ENCODE measurements around the gene COL18A1.

Gene COL18A1

DNA sequence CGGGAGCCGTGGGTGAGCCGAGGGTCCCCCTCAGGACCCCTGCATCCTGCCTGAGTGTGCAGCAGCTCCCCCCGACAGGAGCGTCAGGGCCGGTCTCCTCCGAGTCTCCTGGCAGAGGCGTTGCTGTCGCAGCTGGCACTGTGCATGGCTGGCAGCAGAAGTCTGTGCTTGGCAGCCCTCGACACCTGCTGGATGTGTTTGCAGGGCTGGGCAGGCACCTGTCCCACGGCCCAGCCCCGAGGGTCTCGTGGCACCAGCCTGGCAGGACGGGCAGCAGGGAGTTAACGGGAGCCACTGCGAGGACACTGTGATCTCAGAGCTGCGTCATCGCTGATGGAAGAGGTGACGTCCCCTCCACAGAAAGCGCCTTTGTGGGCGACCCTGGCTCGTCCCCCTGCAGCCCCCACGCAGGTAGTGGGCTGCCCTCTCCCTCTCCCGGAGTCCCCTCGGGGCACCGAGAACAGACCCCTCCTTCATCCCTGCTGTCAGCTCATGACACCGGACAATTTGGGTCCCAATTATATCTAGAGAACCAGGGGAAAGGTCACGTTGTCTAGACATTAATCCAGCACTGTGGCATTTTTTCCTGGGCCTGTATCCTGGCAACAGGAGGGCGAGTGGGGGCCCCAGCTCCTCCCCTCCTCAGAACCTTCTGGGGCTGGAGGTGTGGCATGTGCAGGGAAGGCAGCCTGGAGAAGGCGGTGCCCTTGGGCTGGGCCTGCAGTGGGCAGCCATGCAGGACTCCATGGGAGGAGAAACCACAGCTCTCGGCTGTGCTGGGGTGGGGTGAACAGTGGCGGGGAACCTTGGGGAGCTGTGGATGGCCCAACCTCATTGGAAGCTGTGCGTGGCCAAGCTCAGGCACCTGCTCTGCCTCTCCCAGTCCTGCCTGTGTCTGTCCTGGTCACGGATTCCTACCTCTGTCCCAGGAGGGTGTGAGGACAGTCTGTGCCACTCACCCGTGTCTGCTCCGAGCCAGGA is 15.4 kb downstream of the COL18A1 start:
- H3K27ac Mint-ChIP-seq = no peak overlapping the region
- H3K27me3 Mint-ChIP-seq = no peaks in the 10 kb centered on the region
- H3K36me3 Mint-ChIP-seq = no peaks in the 10 kb centered on the region
- H3K4me1 Mint-ChIP-seq = no peaks in the 10 kb centered on the region
- no peak overlapping the region for H3K4me3 Mint-ChIP-seq
- no peaks in the 10 kb centered on the region for H3K9me3 Mint-ChIP-seq

DNA sequence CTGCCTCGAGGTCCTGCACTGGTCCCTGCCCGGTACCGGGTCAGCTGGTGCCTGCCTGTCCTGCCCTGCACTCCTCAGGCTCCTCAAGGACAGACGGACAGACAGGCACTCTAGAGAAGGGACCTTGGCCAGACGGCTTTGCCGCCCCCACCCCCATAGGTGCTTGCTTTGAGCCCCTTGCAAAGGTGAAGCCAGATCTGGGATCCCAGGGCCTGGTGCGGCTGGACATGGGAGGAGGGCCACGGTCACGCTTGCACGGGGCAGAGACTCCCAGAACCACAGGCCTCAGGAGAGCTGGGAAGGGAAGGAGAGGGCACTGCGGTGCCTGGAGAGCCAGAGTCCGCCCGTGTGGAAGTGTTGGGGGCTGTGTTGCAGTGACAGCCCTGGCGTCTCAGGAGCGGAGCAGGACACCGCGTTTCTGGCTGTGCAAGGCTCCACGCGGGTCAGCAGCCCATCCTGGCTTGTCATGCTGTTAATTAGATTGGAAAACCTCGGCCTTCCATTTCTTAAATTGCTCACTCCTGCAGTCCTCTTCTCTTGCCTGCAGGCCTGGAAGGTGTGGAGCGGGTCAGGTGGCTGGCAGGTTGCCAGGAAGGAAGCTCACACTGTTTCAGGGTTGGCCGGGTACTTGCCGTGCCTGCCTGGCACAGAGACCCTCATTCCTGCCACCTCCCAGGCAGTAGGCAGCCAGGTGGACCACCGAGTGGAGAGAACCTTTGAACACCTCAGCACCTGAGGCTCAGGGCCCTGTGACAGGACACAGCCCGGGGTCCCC is 16.3 kb downstream of the COL18A1 start:
- Mint-ChIP-seq H3K27ac (no peak overlapping the region), H3K9me3 (no peaks in the 10 kb centered on the region), H3K4me3 (no peak overlapping the region), H3K36me3 (no peaks in the 10 kb centered on the region), H3K4me1 (no peaks in the 10 kb centered on the region), H3K27me3 (no peaks in the 10 kb centered on the region)

GRCh38 chr21:45421846-45422775 is 17.1 kb downstream of the COL18A1 start:
- Mint-ChIP-seq H3K36me3 (no peaks in the 10 kb centered on the region), H3K9me3 (no peaks in the 10 kb centered on the region), H3K27ac (no peak overlapping the region), H3K4me3 (no peak overlapping the region), H3K4me1 (no peaks in the 10 kb centered on the region), H3K27me3 (no peaks in the 10 kb centered on the region)

DNA sequence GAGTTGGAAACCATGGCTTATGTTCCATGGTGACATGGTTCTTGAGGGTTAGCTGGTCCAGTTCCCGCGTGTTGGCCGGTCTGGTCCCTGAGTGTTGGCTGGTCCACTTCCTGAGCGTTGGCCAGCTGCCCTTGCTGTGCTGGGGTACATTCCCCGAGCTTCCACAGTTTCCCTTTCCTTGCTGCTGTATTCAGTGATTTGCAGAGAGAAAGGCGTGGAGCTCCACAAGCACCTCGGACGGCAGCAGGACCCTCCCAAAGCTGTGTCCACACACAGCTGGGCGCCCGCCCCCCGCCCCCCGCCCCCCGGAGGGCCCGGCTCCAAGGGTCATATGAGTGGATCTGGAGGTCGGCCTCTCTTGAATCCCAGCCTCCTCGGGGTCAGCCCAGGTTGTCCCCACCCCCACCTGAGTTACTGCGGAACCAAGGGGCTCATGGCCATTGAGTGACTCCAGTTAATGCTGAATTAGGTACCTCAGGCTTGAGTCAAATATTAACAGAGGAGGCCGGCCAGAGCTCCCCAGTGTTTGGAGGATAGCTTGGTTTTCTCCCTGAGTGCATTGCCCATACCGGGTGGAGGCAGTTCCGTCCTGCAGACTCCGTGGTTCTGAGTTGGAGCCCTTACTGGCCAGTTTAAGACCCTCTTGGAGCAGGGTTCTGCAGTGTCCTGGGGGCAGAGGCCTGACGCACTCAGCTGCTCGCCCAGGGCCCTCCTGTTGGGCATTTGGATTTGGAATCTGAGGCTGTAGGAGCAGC is 18.4 kb downstream of the COL18A1 start:
- H3K9me3 Mint-ChIP-seq = no peaks in the 10 kb centered on the region
- H3K27ac Mint-ChIP-seq = no peak overlapping the region
- H3K36me3 Mint-ChIP-seq = no peaks in the 10 kb centered on the region
- no peaks in the 10 kb centered on the region for H3K27me3 Mint-ChIP-seq
- no peak overlapping the region for H3K4me3 Mint-ChIP-seq
- no peaks in the 10 kb centered on the region for H3K4me1 Mint-ChIP-seq

- Mint-ChIP-seq H3K36me3 (no peaks in the 10 kb centered on the region), H3K27ac (no peak overlapping the region), H3K9me3 (no peaks in the 10 kb centered on the region), H3K27me3 (no peaks in the 10 kb centered on the region), H3K4me3 (no peak overlapping the region), H3K4me1 (no peaks in the 10 kb centered on the region)
Measured at GRCh38 chr21:45423968-45424853, 19.2 kb downstream of the COL18A1 start.

DNA sequence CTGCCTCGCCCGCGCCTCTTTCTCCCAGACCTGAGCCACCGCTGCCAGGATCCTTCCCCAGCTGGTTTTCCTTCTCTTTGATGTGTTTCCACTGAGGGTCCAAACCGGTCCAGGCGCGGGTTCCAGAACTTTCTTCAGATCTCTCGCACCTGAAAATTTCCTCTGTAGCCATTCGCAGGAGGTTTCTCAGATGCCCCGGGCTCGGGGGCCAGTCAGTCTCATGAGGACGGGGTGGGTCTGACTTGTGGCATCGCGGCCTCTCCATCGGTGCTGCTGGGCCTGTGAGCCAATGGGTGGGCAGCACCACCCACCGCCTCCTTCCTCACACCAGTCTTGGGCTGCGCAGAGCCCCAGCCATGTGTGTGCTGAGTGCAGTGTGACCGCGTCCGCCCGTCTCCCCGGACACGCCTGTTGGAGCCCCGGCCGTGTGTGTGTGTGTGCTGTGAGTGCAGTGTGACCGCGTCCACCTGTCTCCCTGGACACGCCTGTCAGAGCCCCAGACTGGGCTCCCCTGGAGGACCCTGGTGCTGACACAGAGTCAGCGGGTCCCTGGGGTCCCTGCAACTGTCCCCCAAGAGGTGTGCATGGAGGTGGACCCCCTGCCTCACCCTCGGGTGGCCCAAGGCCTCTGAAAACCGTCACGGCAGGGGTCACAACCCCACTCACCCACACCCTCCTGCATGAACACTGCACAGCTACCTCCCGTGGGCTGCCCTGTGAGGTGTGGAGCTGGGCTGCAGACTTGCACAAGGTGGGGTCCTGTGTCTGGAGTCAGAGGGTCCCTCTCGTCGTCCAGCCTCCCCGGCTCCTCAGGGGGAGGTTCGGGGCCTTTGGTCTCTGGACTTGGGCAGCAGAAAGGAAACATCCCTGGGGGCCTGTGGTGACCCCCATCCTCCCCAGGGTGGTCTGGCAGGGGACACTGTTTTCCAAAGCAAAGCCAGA is 20.2 kb downstream of the COL18A1 start:
- Mint-ChIP-seq H3K4me1 (no peaks in the 10 kb centered on the region), H3K27ac (no peak overlapping the region), H3K36me3 (no peaks in the 10 kb centered on the region), H3K9me3 (no peaks in the 10 kb centered on the region), H3K4me3 (no peak overlapping the region), H3K27me3 (no peaks in the 10 kb centered on the region)

DNA sequence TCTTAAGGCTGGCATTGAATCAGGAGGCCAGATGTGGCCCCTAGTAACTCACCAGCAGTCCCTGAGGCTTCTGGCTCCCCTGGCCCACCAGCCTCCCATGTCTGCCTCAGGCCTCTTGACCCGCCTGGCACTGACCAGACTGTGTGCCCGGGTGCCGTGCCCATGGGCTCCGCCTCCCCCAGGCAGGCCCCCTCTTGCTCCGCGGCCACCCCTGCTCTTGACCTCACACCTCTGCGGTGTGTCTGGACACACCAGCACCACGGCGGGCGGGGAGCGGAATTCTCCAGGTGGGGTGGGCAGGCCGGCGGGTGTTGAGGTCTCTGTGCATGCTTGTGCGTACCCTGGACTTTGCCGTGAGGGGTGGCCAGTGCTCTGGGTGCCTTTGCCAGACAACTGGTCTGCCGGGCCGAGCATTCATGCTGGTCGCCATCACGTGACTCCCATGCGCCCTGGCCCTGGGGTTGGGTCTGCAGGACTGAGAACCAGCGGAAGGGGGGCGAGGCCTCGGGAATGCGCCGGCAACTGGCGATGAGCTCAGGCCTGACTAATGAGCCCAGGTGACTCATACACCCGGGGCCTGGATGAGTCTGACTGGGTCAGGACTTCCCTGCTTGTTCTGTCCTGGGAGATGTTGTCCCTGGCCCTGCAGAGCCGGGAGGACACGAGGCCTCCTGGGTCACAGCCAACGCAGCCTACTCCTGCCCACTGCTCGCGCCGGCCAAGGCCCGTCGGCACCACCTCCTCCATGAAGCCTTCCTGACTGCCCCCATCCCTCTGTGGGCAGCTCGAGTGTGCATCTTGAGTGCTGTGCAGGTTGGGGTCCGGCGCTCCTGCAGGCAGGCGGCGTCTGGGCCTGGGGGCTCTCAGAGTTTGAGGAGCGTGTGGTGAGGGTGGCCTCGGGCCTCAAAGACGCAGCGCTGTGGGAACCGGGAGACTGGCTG is 22.6 kb downstream of the COL18A1 start:
- H3K27me3 Mint-ChIP-seq = no peaks in the 10 kb centered on the region
- H3K4me1 Mint-ChIP-seq = no peaks in the 10 kb centered on the region
- H3K4me3 Mint-ChIP-seq = no peak overlapping the region
- no peaks in the 10 kb centered on the region for H3K9me3 Mint-ChIP-seq
- no peaks in the 10 kb centered on the region for H3K36me3 Mint-ChIP-seq
- H3K27ac Mint-ChIP-seq = no peak overlapping the region

GRCh38 chr21:45428534-45428933 is 23.6 kb downstream of the COL18A1 start:
- H3K9me3 Mint-ChIP-seq = no peaks in the 10 kb centered on the region
- no peaks in the 10 kb centered on the region for H3K4me1 Mint-ChIP-seq
- no peaks in the 10 kb centered on the region for H3K27me3 Mint-ChIP-seq
- H3K36me3 Mint-ChIP-seq = no peaks in the 10 kb centered on the region
- no peak overlapping the region for H3K27ac Mint-ChIP-seq
- H3K4me3 Mint-ChIP-seq = no peak overlapping the region

DNA sequence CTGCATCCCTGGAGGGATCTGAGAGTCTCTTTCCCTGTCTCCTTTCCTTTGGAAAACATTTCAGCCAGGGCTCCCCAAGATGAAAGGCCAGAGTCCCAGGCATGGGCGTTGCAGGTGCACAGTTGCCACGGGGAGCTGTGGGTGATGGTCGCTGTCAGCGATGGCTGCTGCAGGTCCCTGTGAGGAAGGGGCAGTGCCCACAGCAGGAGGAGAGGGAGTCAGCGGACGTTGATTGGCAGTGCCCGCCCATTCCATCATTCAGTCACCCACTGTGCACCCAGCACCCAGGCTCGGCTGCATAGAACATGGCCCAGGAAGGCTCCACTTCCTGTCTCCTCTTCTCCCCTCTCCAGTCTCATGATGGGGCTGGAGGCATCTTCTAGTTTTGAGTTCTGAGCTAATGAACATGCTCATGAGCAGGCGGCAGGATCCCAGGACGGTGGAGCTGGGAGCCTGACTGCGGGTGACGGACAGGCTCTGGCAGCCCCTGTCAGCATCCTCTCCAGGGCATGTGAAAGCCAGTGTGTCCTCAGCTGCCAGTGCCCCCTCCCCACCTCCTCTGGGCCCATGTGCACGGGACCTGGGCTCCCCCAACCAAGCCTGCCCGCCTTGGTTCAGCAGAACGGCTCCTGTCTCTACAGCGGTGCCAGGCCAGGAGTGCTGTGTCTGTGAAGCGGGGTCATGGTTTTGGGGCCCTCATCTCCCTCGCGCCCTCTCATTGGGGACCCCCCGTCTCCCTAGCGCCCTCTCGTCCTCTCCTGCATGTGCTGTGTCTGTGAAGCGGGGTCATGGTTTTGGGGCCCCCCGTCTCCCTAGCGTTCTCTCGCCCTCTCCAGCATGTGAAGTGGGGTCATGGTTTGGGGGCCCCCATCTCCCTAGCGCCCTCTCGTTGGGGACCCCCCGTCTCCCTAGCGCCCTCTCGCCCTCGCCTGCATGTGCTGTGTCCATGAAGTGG is 24.5 kb downstream of the COL18A1 start:
- no peak overlapping the region for H3K27ac Mint-ChIP-seq
- H3K27me3 Mint-ChIP-seq = no peaks in the 10 kb centered on the region
- H3K36me3 Mint-ChIP-seq = no peaks in the 10 kb centered on the region
- no peaks in the 10 kb centered on the region for H3K9me3 Mint-ChIP-seq
- H3K4me1 Mint-ChIP-seq = peaks cover 3% of the 10 kb centered on the region
- no peak overlapping the region for H3K4me3 Mint-ChIP-seq

DNA sequence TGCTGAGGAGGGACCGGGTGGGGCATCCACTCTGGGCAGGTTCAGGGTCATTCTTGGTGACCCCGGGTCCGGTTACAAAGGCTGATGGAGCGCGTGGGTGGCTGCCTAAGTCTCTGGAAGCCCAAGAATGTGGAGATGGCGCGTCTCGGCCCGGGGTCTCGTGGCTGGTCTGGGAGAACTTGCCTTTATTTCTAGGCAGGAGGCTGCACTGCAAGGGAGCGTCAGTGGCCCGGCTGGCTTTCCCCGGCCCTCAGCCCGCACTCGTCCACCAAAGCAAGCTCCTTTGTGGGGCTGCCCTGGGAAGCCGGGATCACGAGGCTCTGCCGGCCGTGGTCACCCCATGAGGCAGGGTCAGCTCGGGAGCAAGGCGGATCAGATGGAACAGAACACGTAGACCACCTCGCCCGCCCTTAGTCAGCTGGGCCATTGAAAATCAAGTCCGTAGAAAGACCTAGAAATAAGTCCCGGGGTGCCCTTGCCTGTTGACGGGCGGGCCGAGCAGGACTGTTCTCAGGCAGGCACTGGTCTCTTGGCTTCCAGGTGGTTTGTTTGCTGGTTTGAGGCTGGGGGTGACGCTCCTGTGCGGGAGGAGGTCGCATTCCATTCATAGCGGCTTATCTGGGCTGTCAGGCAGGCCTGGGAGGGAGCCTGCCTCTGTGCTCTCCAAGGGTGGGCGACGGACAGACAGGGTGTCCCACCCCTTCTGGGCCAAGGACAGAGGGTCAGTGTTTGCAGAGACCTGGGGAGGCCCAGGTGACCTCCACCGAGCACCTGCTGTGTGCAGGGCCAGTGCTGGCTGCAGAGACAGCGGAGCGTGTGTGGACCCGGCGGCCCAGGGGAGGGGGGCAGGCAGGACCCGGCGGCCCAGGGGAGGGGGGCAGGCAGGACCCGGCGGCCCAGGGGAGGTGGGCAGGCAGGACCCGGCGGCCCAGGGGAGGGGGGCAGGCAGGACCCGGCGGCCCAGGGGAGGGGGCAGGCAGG is 25.8 kb downstream of the COL18A1 start:
- Mint-ChIP-seq H3K9me3 (no peaks in the 10 kb centered on the region), H3K27me3 (no peaks in the 10 kb centered on the region), H3K36me3 (no peaks in the 10 kb centered on the region), H3K27ac (no peak overlapping the region), H3K4me1 (peaks cover 7% of the 10 kb centered on the region), H3K4me3 (no peak overlapping the region)
